ENCODE data around the gene ZNHIT3. TPM values are rescaled to one million over a fixed set of nuclear protein-coding genes. Genes with fewer than 3 reads are reported as not detected.
A peak's percentile ranks its signal among the peaks of the same experiment; 100 is the strongest.

The ZNHIT3 gene
- total and polyA plus RNA-seq, 2 of the 4 experiments (the other 2 are of a cell fraction), result 27.8 to 52.3 TPM

GRCh38 chr17:36511216-36511615 lies 24.7 kb downstream of the ZNHIT3 start:
- in situ Hi-C loops (cut with MboI; ENCODE audit: low sequenced_read_pairs) (no loop called here), dilution Hi-C loops (cut with HindIII; ENCODE audit: low sequenced_read_pairs, unreplicated experiment) (no loop called here), intact Hi-C loops (cut with micrococcal nuclease) (no loop called here)
- no peaks in the 10 kb centered on the region for H3K9me3 ChIP-seq (ENCODE audit: control insufficient read depth, insufficient read depth, low read length)
- H3K18ac ChIP-seq (ENCODE audit: low read depth, low read length), result no peak overlapping the region
- H3K4me3 ChIP-seq (ENCODE audit: insufficient read depth, low read depth, low read length), result no peak overlapping the region
- H4K8ac ChIP-seq (ENCODE audit: low read depth in 2 of 2, low read length in 2 of 2), result no peak overlapping the region
- H3K4me2 ChIP-seq (ENCODE audit: low read depth, low read length), result no peak overlapping the region
- no peak overlapping the region for H3K56ac ChIP-seq (ENCODE audit: extremely low read depth, insufficient read depth, low read length)
- H3K36me3 ChIP-seq (ENCODE audit: control insufficient read depth, insufficient read depth, low read length), result peaks cover 43% of the 10 kb centered on the region
- no peak overlapping the region for H3K4ac ChIP-seq (ENCODE audit: low read depth, low read length)
- H3K23ac ChIP-seq (ENCODE audit: low read depth, low read length), result no peak overlapping the region
- ATAC-seq (ENCODE audit: low read depth) (no peak), DNase-seq (no peak)
- peaks cover 15% of the 10 kb centered on the region for H3K9me1 ChIP-seq (ENCODE audit: insufficient read depth, low read length)
- no peaks in the 10 kb centered on the region for H4K20me1 ChIP-seq (ENCODE audit: insufficient read depth, low read length)
- H2BK120ac ChIP-seq (ENCODE audit: low read depth, low read length), result no peak overlapping the region
- no peak overlapping the region for H3K27ac ChIP-seq (ENCODE audit: insufficient read depth, low read length)
- POLR2A ChIA-PET (ENCODE audit: unreplicated experiment), result no interaction called here
- no peak overlapping the region for H2BK20ac ChIP-seq (ENCODE audit: low read depth, low read length)
- no TSS peak for BruUV-seq (replicated peaks)
- no peaks in the 10 kb centered on the region for H3K27me3 ChIP-seq (ENCODE audit: control insufficient read depth, insufficient read depth, low read length)
- no peak overlapping the region for H2BK5ac ChIP-seq (ENCODE audit: low read depth, low read length, poor library complexity, severe bottlenecking)
- no peak overlapping the region for H4K5ac ChIP-seq (ENCODE audit: low read depth, low read length)
- H2AFZ ChIP-seq (replicated peaks; ENCODE audit: low read length, poor library complexity), result no peak overlapping the region
- 100% methylated on average over 2 of the region's 6 CpGs; no CpG with 5 or more reads in 1 of the 2 experiments for WGBS, 2 experiments (ENCODE audit: extremely low coverage in 2 of 2, insufficient read length in 1 of 2)
- H2AK9ac ChIP-seq (replicated peaks; ENCODE audit: low read depth, low read length, poor library complexity), result peak overlapping the region; percentile 37
- no peak overlapping the region for H3K9ac ChIP-seq (ENCODE audit: low read depth, low read length)
- CTCF ChIA-PET, result no interaction called here
- H3K79me1 ChIP-seq (ENCODE audit: low read depth in 1 of 2, low read length in 2 of 2), result no peaks in the 10 kb centered on the region
- no peak overlapping the region for H4K91ac ChIP-seq (ENCODE audit: insufficient read depth, low read depth, low read length)
- no peaks in the 10 kb centered on the region for H3K4me1 ChIP-seq (ENCODE audit: control insufficient read depth, insufficient read depth, low read length)
- H2AK5ac ChIP-seq (ENCODE audit: low read depth, low read length), result no peak overlapping the region
- no peak overlapping the region for H2BK15ac ChIP-seq (ENCODE audit: low read depth, low read length)
- no peak overlapping the region for H3K14ac ChIP-seq (replicated peaks; ENCODE audit: low read depth, low read length)
- TF ChIP-seq SMC3 (IDR thresholded peaks at IDR 0.05; ENCODE audit: low read depth, low read length) (no peak), CTCF (conservative IDR thresholded peaks at IDR 0.05; ENCODE audit: low read depth, low read length) (no peak)

Measured in IMR-90 (cell line).